K562 (cell line): Measurements from ENCODE around the gene CLDN12. TPM values are rescaled to one million over a fixed set of nuclear protein-coding genes. Genes with fewer than 3 reads are reported as not detected.

Experiments used
- ARID1B ChIP-seq: fragments of 450-650 bp; IDR thresholded peaks from 2 replicates; pipeline ENCODE4 v1.6.1; 2016; ENCODE audit warnings: antibody characterized with exemption, mild to moderate bottlenecking, inconsistent platforms
- CBFA2T2 ChIP-seq: fragments of 450-650 bp; conservative IDR thresholded peaks from 2 replicates; pipeline ENCODE4 v1.6.1; 2017; ENCODE audit warnings: mild to moderate bottlenecking
- CBFA2T3 ChIP-seq: fragments of 450-650 bp; IDR thresholded peaks from 2 replicates; pipeline ENCODE4 v1.6.1; 2017
- KDM1A ChIP-seq, 2 experiments: fragments of 450-650 bp; IDR thresholded peaks; 2 replicates each; pipeline ENCODE4 v1.6.1; 2016; ENCODE audit warnings: mild to moderate bottlenecking in 2 of 2
- KLF16 ChIP-seq: IDR thresholded peaks from 2 replicates; pipeline ENCODE4 v1.6.1; 2016; ENCODE audit warnings: antibody characterized with exemption
- MAX ChIP-seq: sonication (generic); formaldehyde crosslinking; IDR thresholded peaks from 2 replicates; pipeline ENCODE4 v1.9.0; 2022; ENCODE audit warnings: mild to moderate bottlenecking, missing genetic modification reagents
- NFIC ChIP-seq: fragments of 450-650 bp; IDR thresholded peaks from 2 replicates; pipeline ENCODE4 v1.6.1; 2017; ENCODE audit warnings: mild to moderate bottlenecking, inconsistent platforms
- PCBP2 ChIP-seq: fragments of 200-400 bp; formaldehyde crosslinking; IDR thresholded peaks from 2 replicates; pipeline ENCODE4 v1.6.1; 2018; ENCODE audit warnings: low read length, low read depth, mild to moderate bottlenecking, moderate library complexity; ENCODE audit not compliant: poor library complexity, severe bottlenecking
- RBM25 ChIP-seq: fragments of 200-400 bp; formaldehyde crosslinking; IDR thresholded peaks from 2 replicates; pipeline ENCODE4 v1.6.1; 2018; ENCODE audit warnings: low read length, low read depth, moderate library complexity; ENCODE audit not compliant: severe bottlenecking
- TCF3 ChIP-seq: sonication (generic); formaldehyde crosslinking; IDR thresholded peaks from 2 replicates; pipeline ENCODE4 v1.4.0; 2020; ENCODE audit warnings: mild to moderate bottlenecking, missing genetic modification reagents
- ZBTB11 ChIP-seq, 3 experiments: fragments of 200-800 bp in 1 of 3; fragments of 250-450 bp in 1 of 3; fragments of 450-650 bp in 1 of 3; sonication (Bioruptor Pico) in 1 of 3; sonication (Bioruptor generic) in 1 of 3; formaldehyde crosslinking in 1 of 3; IDR thresholded peaks; 2 replicates each; pipeline versions ENCODE4 v1.6.1 to v1.8.0; 2016 to 2022; ENCODE audit warnings: mild to moderate bottlenecking in 2 of 3, missing genetic modification characterization in 2 of 3, missing compliant biosample characterization in 1 of 3, moderate library complexity in 1 of 3
- ZBTB5 ChIP-seq: fragments of 450-650 bp; IDR thresholded peaks from 2 replicates; pipeline ENCODE4 v1.6.1; 2017; ENCODE audit warnings: antibody characterized with exemption
- ZNF511 ChIP-seq: sonication (generic); formaldehyde crosslinking; IDR thresholded peaks from 2 replicates; pipeline ENCODE4 v1.8.0; 2022; ENCODE audit warnings: mild to moderate bottlenecking, missing genetic modification reagents
- ZNF695 ChIP-seq: fragments of 450-650 bp; formaldehyde crosslinking; IDR thresholded peaks from 2 replicates; pipeline ENCODE4 v1.4.0; 2020; ENCODE audit warnings: mild to moderate bottlenecking, moderate library complexity
- polyA plus RNA-seq, 8 experiments: library from polyadenylated mRNA; depleted of rRNA in 4 of 8; stranded (reverse) in 5 of 8; unstranded in 3 of 8; fragments of >200 nt; fragmentation: Nextera tagmentation in 2 of 8; fragmentation: Illumina TruSeq in 1 of 8; extraction: Ambion mirVana in 2 of 8; extraction: Trizol in 1 of 8; gene quantifications; 2 replicates each; pipeline versions ENCODE4 v1.2.1 to v1.2.3, GENCODE V29; 2011 to 2014; ENCODE audit warnings: inconsistent platforms in 1 of 8, missing spikeins in 1 of 8
- total RNA-seq, 7 experiments: library from RNA; depleted of rRNA in 6 of 7; stranded (reverse); fragments of >200 nt in 6 of 7; fragmentation: Illumina TruSeq in 2 of 7; extraction: Trizol in 2 of 7; gene quantifications; 2 replicates each; pipeline versions ENCODE4 v1.2.1 to v1.2.3, GENCODE V29; 2011 to 2021; ENCODE audit warnings: low replicate concordance in 1 of 7

CLDN12 gene
- total and polyA plus RNA-seq, 9 of the 15 experiments (the other 6 are each of a cell fraction or from before 2014, with no cell fraction given) = 5.8 to 42.2 (median 15.8) TPM

GRCh38 chr7:90401989-90402388, 1.3 kb upstream of the CLDN12 start (continued):
- no peak for TF ChIP-seq ZBTB11 (CRISPR knock-in tag; IDR thresholded peaks at IDR 0.05)
- TF ChIP-seq ZNF695 (CRISPR knock-in tag) = no peak
- TF ChIP-seq TCF3 (CRISPR knock-in tag) = peak; percentile 47
- peak; percentile 80 for TF ChIP-seq CBFA2T3
- no peak for TF ChIP-seq MAX
- TF ChIP-seq NFIC = peak; percentile 72
- peak; percentile 41; the same call in 1 of the 2 replicates for TF ChIP-seq ARID1B
- TF ChIP-seq PCBP2 = no peak
- TF ChIP-seq CBFA2T2 = peak; percentile 60
- no peak for TF ChIP-seq ZBTB5
- no peak for TF ChIP-seq RBM25
- no peak for TF ChIP-seq ZNF511 (CRISPR knock-in tag)
- TF ChIP-seq KLF16 = peak; percentile 55; the same call in 1 of the 2 replicates
- peak; percentile 72 to 80 for TF ChIP-seq KDM1A (IDR thresholded peaks at IDR 0.05)
